Panc1 (cell line): Measurements from ENCODE around the gene CDK2.

Experiments used
- CTCF ChIP-seq: fragments of 450-650 bp; IDR thresholded peaks from 2 replicates; pipeline ENCODE4 v1.5.1; 2017; ENCODE audit warnings: mild to moderate bottlenecking
- POLR2AphosphoS5 ChIP-seq: IDR thresholded peaks from 2 replicates; pipeline ENCODE4 v1.6.1; 2012; ENCODE audit warnings: mild to moderate bottlenecking, low read depth, low read length, moderate library complexity
- REST ChIP-seq, 2 experiments: IDR thresholded peaks; 2 replicates each; pipeline ENCODE4 v1.6.1; 2011 to 2012; ENCODE audit warnings: low read depth in 2 of 2, control low read depth in 1 of 2, low read length in 1 of 2, mild to moderate bottlenecking in 1 of 2, moderate library complexity in 1 of 2; ENCODE audit not compliant: insufficient read depth in 1 of 2
- SIN3A ChIP-seq: IDR thresholded peaks from 2 replicates; pipeline ENCODE4 v1.6.1; 2012; ENCODE audit warnings: low read depth, mild to moderate bottlenecking, low read length, moderate library complexity, borderline replicate concordance; ENCODE audit not compliant: insufficient read depth
- TCF7L2 ChIP-seq: IDR thresholded peaks from 2 replicates; pipeline ENCODE4 v1.6.1; 2011; ENCODE audit warnings: mild to moderate bottlenecking, low read depth, low read length, inconsistent platforms

GRCh38 chr12:56013482-56013881 is 46.9 kb downstream of the CDK2 start:
- TF ChIP-seq CTCF (no peak), TCF7L2 (no peak), POLR2AphosphoS5 (no peak), REST (IDR thresholded peaks at IDR 0.05; ENCODE audit: insufficient read depth in 1 of 2, low read depth in 2 of 2, low read length in 1 of 2) (no peak), SIN3A (no peak)
